Measurements from ENCODE around the gene SMIM10L1. TPM values are rescaled to one million over a fixed set of nuclear protein-coding genes. Genes with fewer than 3 reads are reported as not detected.

Gene SMIM10L1
- total RNA-seq, 2 donors from 2014 or later: 3.6 to 5.9 TPM

DNA sequence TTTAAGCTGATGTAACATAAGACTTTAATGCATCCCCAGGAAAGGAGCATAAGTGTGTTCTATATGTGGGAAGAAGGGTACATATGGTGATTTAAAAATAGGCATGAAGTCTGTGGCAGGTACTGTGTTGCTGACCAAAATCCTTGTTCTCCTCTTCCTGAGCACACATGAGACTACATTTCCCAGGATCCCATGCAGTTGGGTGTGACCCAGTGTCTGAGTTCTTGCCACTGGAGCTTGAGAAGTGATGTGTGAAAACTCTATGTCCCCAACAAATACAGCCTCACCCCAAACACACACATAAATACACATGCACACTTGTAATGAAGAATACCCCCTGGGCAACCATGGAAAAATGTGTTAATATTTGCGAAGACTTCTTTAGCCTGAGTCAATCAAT lies 8.5 kb upstream of the SMIM10L1 start:
- intact Hi-C loops (cut with DNase I): no loop called here
- TF ChIP-seq, protein P1, sequence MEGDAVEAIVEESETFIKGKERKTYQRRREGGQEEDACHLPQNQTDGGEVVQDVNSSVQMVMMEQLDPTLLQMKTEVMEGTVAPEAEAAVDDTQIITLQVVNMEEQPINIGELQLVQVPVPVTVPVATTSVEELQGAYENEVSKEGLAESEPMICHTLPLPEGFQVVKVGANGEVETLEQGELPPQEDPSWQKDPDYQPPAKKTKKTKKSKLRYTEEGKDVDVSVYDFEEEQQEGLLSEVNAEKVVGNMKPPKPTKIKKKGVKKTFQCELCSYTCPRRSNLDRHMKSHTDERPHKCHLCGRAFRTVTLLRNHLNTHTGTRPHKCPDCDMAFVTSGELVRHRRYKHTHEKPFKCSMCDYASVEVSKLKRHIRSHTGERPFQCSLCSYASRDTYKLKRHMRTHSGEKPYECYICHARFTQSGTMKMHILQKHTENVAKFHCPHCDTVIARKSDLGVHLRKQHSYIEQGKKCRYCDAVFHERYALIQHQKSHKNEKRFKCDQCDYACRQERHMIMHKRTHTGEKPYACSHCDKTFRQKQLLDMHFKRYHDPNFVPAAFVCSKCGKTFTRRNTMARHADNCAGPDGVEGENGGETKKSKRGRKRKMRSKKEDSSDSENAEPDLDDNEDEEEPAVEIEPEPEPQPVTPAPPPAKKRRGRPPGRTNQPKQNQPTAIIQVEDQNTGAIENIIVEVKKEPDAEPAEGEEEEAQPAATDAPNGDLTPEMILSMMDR (IDR thresholded peaks at IDR 0.05): no peak
- no peak for TF ChIP-seq POLR2A (IDR thresholded peaks at IDR 0.05)
- H3K9me3 ChIP-seq: no peaks in the 10 kb centered on the region
- no peak for ATAC-seq
- DNase-seq: no peak
- H3K27me3 ChIP-seq: no peaks in the 10 kb centered on the region
- 91 to 96% methylated on average over 1 of the region's 1 CpG for WGBS, 2 donors
- H3K4me3 ChIP-seq: no peak overlapping the region
- peaks cover 8% of the 10 kb centered on the region for H3K4me1 ChIP-seq
- no peak overlapping the region for H3K27ac ChIP-seq
- H3K36me3 ChIP-seq (replicated peaks in 1 of 2; ENCODE audit: insufficient read depth in 1 of 2, low read depth in 2 of 2): no peaks in the 10 kb centered on the region

DNA sequence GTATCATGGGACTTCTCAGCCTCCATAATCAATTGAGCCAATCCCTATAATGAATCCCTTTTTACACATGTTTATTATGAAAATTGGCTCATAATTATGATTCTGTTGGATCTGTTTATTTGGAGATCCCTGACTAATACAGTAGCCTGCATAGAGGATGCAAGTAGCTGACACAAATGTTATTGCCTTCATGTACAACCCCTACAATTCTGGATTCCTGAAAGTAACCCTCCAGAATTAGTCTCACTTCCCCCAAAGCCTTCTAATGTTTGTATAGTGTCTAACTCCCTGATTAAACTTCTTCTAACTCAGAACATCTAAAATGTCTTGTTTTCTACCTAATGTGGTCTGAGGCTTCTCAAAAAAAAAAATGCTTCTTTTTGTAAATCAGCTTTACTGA lies 6.6 kb upstream of the SMIM10L1 start:
- Histone ChIP-seq H3K9me3 (no peaks in the 10 kb centered on the region), H3K27ac (no peak overlapping the region), H3K4me3 (no peak overlapping the region), H3K36me3 (replicated peaks in 1 of 2; ENCODE audit: insufficient read depth in 1 of 2, low read depth in 2 of 2) (no peaks in the 10 kb centered on the region), H3K4me1 (peaks cover 9% of the 10 kb centered on the region), H3K27me3 (no peaks in the 10 kb centered on the region)
- no peak for TF ChIP-seq POLR2A (IDR thresholded peaks at IDR 0.05)
- TF ChIP-seq, protein P1 (IDR thresholded peaks at IDR 0.05): no peak
- intact Hi-C loops (cut with DNase I): no loop called here
- DNase-seq (no peak), ATAC-seq (no peak)

DNA sequence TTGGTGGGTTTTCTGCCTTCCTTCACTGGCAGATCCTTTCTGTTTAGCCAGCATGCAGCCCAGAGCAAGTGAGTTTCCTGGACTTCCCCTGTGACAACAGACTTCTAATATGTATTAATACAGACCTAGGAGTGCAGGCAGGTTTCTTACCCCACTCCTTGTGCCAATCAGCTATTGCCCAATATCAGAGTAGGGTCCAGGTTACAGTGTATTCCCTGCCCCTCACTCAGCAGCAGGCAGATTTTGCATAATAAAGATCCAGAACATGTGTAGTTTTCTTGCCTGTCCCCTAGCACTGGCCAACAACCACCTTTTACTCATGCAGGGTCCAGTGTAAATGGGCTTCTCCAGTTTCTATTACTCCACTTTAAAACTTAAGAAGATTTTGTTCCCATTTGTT lies 4.7 kb upstream of the SMIM10L1 start:
- H3K27ac ChIP-seq: no peak overlapping the region
- no peaks in the 10 kb centered on the region for H3K27me3 ChIP-seq
- H3K4me1 ChIP-seq: peaks cover 21% of the 10 kb centered on the region
- H3K36me3 ChIP-seq (replicated peaks in 1 of 2; ENCODE audit: insufficient read depth in 1 of 2, low read depth in 2 of 2): no peaks in the 10 kb centered on the region
- TF ChIP-seq, protein P1 (IDR thresholded peaks at IDR 0.05): no peak
- no peak for TF ChIP-seq POLR2A (IDR thresholded peaks at IDR 0.05)
- intact Hi-C loops (cut with DNase I): no loop called here
- H3K4me3 ChIP-seq: no peak overlapping the region
- no peaks in the 10 kb centered on the region for H3K9me3 ChIP-seq
- ATAC-seq: no peak
- no peak for DNase-seq

DNA sequence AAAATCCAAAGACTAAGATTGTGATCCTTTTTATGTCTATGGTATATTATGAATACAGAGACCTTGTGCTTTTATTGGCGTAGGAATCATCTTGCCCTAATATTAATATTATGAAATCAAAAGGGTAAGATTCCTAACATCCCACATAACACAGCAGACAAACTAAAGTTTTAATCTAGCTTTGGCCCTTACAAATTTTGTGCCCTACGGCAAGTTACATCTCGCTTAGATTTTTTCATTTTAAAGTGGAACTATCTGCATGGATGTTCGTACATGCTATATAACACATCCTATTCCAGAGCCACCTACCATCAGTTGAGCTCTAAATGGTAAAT lies 217 bp upstream of the SMIM10L1 start:
- peak overlapping the region; percentile 56 to 97 (median 88) for H3K27ac ChIP-seq
- H3K4me1 ChIP-seq: peaks cover 30% of the 10 kb centered on the region
- DNase-seq: no peak
- no peaks in the 10 kb centered on the region for H3K9me3 ChIP-seq
- H3K36me3 ChIP-seq (replicated peaks in 1 of 2; ENCODE audit: insufficient read depth in 1 of 2, low read depth in 2 of 2): no peaks in the 10 kb centered on the region
- H3K27me3 ChIP-seq: no peaks in the 10 kb centered on the region
- no peak for ATAC-seq
- 1% methylated on average over 4 of the region's 4 CpGs for WGBS, 2 donors
- intact Hi-C loops (cut with DNase I): no loop called here
- H3K4me3 ChIP-seq: peak overlapping the region; percentile 84 to 87
- TF ChIP-seq POLR2A (IDR thresholded peaks at IDR 0.05): no peak
- TF ChIP-seq, protein P1 (IDR thresholded peaks at IDR 0.05): no peak

DNA sequence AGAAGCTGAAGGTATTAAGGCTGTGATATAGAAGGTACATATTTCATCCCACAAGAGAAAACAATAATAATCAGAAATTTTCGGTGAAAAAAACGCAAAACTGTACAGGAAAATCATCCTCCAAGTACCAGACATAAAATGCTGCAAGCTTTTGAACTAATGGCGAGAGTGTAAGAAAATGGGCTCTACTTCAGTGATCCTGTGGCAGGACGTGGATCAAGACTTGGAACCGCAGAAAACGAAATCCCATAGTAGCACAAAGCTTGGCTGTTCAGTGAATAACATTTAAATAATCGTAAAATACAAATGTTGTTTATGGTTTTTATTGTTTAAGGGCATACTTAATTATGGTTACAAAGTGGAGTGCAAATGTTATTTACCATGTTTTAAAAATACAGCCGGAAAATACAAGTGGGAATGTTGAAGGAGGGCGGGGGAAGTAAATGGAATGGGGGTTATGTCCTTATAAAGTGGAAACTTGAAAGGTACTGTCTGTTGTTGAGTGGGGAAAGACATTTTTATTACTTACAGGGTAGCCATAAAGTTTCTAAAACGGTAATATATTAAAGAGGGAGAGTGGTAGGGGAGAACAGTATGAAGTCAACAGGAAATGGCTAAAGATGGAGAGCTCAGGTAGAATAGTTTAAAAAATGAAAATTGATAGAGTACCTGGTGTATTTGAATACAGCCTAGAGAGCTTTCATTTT lies 1.1 kb downstream of the SMIM10L1 start:
- Histone ChIP-seq H3K9me3 (no peaks in the 10 kb centered on the region), H3K36me3 (replicated peaks in 1 of 2; ENCODE audit: insufficient read depth in 1 of 2, low read depth in 2 of 2) (no peaks in the 10 kb centered on the region), H3K27ac (peak overlapping the region in 3 of 4 donors; percentile 83 to 97 (median 94)), H3K4me1 (peaks cover 30% of the 10 kb centered on the region), H3K27me3 (no peaks in the 10 kb centered on the region), H3K4me3 (peak overlapping the region in 1 of 2 donors; percentile 87)
- 1 to 2% methylated on average over 10 of the region's 10 CpGs for WGBS, 2 donors
- DNase-seq (no peak), ATAC-seq (no peak)
- intact Hi-C loops (cut with DNase I): no loop called here
- TF ChIP-seq, protein P1 (IDR thresholded peaks at IDR 0.05): no peak
- TF ChIP-seq POLR2A (IDR thresholded peaks at IDR 0.05): no peak

Measured in body of pancreas (tissue), 4 donors.